ENCODE results near the gene RNU7-1.
A peak's percentile ranks its signal among the peaks of the same experiment; 100 is the strongest.
"Not testable (repeated sequence)": the region's sequence is repeated elsewhere in the genome, so short reads cannot be mapped to it uniquely, and the experiment has no call there.

The RNU7-1 gene

DNA sequence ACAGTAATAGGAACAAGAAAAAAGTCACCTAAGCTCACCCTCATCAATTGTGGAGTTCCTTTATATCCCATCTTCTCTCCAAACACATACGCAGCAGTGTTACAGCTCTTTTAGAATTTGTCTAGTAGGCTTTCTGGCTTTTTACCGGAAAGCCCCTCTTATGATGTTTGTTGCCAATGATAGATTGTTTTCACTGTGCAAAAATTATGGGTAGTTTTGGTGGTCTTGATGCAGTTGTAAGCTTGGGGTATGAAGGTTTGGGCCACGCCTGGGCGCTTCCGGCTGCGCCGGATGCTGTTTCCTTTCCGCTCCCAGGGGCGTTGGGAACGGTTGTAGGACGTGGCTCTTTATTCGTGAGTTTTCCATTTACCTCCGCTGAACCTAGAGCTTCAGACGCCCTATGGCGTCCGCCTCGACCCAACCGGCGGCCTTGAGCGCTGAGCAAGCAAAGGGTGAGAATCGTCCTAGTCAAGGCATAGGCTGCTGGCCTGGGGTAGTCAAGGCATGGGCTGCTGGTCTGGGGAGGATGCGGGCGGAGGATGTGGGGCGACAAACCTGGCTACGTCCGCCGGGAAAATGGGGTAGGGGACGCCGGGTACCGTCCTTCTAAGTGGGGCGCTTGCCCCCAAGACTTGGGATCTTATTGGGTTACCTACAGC, at the start of gene RNU7-1, which contains the start of gene C12orf57:
Gene RNU7-1 (plus strand): TSS at position 95 of the 659 bp plus-strand sequence.
Gene C12orf57 (plus strand): TSS at position 301 of the 659 bp plus-strand sequence. CDS start 100 bp downstream, at position 401.
- DNase-seq: peak; percentile 94

GRCh38 chr12:6894321-6894720, 49.3 kb upstream of the RNU7-1 start:
- DNase-seq: no peak

DNA sequence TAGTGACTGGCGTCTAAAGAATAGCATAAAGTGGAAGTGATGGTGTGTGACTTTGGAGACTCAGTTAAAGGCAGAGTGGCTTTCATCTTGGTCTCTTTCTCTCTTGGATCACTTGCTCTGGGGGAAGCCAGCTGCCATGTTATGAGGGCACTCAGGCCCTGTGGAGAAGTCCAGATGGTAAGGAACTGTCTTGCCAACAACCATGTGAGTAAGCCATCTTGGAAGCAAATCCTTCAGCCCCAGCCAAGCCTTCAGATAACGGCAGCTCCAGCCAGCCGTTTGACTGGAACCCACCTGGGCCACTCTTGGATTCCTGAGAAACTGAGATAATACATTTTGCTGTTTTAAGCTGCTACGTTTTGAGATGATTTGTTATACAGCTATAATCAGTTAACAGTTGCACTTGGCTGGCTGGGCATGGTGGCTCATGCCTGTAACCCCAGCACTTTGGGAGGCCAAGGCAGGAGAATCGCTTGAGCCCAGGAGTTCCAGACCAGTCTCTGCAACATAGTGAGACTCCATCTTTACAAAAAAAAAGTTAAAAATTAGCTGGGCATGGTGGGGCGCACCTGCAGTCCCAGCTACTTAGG, 46.7 kb upstream of the RNU7-1 start:
- no peak for DNase-seq

- no peak for DNase-seq
Measured at GRCh38 chr12:6899427-6899826, 44.2 kb upstream of the RNU7-1 start.

GRCh38 chr12:6899837-6900519, 43.6 kb upstream of the RNU7-1 start:
- DNase-seq: peak; percentile 75

DNA sequence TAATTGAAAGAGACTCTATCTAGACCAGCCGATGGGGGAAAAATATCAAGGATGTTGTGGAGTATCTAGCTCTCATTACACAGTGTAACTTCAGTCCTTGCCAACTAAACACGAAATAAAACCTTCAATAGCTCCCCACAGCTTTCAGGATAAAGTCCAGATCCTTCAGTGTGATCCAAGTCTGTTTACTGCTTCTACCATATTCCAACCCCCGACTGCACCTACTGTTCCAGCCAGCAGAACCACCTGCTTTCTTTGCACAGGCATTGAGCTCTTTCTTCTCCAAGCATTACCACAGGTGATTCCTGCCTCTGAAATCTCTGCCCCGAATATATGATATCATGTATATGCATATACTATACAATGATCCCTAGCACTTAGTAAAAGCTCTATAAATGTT, 41.2 kb upstream of the RNU7-1 start:
- DNase-seq: no peak

DNA sequence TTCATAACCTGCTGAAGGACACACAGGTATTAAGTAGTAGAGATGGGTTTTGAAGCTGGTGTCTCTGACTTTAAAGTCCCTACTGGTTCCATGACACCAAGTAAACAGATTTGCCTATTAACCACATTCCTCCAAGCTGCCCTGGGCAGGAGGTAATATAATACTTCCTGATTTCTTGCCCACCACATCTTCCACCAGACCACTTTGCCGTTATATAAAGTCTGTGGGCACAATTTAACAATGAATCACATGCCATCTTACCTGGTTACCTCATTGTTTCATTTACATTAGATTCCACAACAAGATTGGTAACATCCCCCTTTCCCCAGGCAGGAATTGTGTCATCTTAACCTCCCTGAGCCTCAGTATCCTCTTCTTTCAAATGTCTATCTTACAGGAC, 39.9 kb upstream of the RNU7-1 start:
- DNase-seq: no peak

GRCh38 chr12:6904280-6905276, 39.0 kb upstream of the RNU7-1 start, which contains the start of gene LRRC23:
TSS of gene LRRC23 (plus strand) at chr12:6904822. CDS start at chr12:6905634, 812 bp downstream.
- DNase-seq: peak; percentile 98

DNA sequence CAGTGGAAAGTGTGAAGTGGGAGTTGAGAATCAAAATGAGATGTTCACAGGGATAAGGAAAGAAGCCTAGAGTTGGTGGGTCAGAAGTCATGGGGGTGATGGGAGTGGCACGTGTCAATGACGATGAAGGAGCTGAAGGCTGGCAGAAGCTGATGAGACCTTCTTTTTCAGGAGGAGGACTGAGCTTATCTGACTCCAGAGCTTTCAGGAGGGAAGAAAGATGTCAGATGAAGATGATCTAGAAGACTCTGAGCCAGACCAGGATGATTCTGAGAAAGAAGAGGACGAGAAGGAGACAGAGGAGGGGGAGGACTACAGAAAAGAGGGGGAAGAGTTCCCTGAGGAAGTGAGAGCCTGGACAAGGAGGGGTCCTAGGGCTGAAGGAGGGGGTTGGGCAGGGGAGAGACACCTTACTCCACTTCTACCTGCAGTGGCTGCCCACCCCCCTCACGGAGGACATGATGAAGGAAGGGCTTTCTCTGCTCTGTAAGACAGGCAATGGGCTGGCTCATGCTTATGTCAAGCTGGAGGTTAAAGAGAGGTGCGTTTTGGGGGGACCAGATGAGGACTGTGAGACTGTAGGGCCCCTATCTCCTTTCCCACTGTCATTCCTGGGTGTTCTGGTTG, 38.1 kb upstream of the RNU7-1 start:
- DNase-seq: no peak

- DNase-seq: not testable (repeated sequence)
Measured at GRCh38 chr12:6908141-6908540, 35.5 kb upstream of the RNU7-1 start.

- DNase-seq: no peak
Measured at GRCh38 chr12:6909421-6910145, 34.0 kb upstream of the RNU7-1 start.

DNA sequence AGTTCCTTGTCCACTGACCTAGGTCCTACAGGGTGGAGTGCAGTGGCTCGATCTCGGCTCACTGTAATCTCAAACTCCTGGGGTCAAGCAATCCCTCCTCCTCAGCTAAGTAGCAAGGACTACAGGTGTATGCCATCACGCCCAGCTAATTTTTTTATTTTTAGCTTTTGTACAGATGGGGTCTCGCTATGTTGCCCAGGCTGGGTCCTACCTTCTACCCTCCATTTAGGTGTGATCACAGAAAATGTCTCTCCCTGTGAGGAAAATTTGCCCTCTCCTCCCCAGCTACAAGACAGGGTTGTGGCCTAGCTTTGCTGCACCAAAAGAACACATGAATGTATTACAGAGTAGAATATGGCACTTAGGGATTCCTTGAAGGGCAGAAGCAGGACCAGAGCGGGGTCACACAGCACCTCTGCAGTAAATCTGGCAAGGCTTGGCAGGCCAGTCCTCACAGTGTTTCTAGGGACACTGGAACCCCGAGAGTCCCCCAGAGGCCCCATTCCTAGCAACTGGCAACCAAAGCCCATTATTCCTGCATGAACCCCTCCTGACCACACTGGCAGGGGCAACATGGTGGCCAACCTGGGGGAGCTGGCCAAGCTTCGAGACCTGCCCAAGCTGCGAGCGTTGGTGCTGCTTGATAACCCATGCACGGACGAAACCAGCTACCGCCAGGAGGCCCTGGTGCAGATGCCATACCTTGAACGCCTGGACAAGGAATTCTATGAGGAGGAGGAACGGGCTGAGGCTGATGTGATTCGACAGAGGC, 31.3 kb upstream of the RNU7-1 start:
- no peak for DNase-seq

DNA sequence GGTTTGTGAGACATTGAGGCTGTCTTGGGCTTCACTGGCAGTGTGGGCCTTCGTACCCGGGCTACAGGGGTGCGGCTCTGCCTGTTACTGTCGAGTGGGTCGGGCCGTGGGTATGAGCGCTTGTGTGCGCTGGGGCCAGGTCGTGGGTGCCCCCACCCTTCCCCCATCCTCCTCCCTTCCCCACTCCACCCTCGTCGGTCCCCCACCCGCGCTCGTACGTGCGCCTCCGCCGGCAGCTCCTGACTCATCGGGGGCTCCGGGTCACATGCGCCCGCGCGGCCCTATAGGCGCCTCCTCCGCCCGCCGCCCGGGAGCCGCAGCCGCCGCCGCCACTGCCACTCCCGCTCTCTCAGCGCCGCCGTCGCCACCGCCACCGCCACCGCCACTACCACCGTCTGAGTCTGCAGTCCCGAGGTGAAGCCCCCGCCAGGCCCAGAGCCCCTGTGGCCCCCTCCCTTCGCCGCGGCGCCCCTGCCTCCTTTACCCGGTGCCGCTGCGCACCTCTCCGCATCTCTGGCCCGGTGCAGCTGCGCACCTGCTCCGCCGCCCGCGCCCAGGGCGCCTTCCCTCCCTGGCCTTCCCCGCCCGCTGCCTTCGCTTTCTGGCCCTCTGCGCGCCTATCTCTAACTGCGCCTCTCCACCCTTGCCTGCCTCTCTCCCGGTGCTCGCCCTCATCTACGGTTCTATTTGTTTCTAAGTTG, 29.2 kb upstream of the RNU7-1 start, which contains the start of gene ENO2:
Gene ENO2 (plus strand): TSS at position 335 of the 701 bp plus-strand sequence. CDS start 1,253 bp downstream, outside the sequence.
- peak; percentile 81 for DNase-seq

DNA sequence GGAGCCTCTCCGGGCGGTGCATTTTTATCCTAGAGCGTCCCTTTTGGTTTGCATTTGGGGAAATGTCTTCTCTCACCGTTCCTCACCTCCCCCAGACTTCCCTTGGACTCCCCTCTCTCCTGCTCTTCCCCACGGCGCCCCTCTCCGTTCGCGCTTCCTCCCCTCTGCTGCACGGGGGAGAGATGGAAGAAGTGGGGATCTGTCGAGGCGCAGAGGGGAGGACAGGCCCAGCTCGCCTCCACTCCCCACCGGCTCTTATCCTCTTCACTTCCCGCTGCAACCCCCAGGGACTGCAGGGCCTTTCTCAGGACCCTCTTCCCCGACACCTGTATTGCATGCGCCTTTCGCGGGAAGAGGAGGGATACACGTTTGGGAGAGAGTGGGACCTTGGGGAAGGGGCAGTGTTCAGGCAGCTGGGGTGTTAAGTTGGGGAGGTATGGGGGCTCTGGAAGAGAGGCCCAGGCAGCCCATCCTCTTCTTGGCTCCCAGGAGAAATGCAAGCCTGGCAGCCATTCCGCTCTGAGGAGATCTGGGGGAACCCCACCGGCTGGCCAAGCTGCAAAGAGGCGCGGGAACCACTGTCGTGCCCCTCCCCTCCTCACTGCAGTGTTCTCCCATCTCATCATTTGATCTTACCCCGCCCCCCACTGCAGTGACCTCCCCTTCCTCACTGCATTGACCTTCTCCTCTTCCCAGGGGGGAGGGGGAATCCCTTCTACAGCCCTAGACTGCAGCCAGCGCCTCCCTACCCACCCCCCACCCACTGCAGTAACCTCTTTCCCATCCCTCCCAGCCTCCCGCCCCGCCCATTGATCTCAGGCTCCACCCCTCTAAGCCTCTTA, 28.4 kb upstream of the RNU7-1 start:
- no peak for DNase-seq

DNA sequence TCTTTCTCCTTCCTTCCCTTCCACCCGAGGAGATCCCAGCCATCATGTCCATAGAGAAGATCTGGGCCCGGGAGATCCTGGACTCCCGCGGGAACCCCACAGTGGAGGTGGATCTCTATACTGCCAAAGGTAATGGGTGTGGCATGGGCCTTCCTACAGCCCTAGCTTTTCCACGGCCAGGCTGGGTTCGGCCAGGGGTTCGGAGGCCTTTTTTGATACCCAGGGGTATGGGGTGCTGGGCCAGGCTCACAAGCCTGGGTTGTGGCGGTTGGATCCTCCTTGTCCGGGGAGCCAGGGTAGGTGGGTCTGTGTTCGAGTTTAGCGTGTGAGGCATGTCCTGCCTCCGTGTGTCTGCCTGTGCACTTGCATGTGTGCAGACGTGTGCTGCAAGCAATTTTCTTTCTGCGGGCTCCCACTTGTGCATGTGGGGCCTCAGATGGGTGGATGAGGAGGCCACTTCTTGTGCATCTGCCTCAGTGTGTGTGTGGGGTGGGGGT, 27.8 kb upstream of the RNU7-1 start:
- no peak for DNase-seq

DNA sequence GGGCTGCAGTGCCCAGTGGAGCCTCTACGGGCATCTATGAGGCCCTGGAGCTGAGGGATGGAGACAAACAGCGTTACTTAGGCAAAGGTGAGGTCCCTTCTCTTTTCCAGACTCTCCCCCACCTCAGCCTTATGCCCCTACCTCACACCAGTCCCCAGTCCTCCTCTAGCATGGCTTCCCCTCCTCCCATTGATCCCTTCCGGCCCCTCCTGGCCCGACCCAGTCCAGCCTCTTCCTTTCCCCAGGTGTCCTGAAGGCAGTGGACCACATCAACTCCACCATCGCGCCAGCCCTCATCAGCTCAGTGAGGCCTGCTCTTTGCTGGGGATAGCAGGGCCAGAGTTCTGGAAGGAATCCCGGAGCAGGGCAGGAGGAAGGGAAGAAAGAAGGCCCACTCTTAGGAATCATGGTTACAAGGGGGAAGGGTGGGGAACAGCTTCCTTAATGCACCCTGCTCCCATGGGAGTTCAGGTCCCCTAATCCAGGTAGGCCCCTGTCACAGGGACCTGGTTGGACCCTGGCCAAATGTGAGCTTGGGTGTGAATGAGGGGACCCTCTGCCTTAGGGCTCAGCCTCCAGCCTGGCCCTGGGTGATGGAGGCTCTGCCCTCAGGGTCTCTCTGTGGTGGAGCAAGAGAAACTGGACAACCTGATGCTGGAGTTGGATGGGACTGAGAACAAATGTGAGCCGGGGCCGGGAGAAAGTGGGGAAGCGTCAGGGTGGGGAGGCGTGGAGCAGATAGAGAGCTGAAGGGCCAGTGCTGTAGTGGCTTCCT, 27.0 kb upstream of the RNU7-1 start:
- DNase-seq: no peak

- DNase-seq: no peak
Measured at GRCh38 chr12:6917491-6918231, 26.0 kb upstream of the RNU7-1 start.

All from femur (tissue), 1 donor.